Gastroesophageal sphincter (tissue), 3 donors: Measurements from ENCODE around the gene ASPG.

ENCODE experiments used
- CTCF ChIP-seq, 4 experiments: fragments of 200-600 bp in 2 of 4; fragments of 450-650 bp in 2 of 4; sonication (generic) in 1 of 4; IDR thresholded peaks; one replicate each; pipeline ENCODE4 v1.5.1; 2017 to 2019; ENCODE audit warnings: antibody characterized with exemption in 4 of 4, mild to moderate bottlenecking in 2 of 4, moderate library complexity in 2 of 4
- EP300 ChIP-seq: sonication (generic); formaldehyde crosslinking; IDR thresholded peaks from one replicate; pipeline ENCODE4 v1.6.1; 2017; ENCODE audit warnings: antibody characterized with exemption, mild to moderate bottlenecking
- POLR2A ChIP-seq, 2 donors: fragments of 450-650 bp; IDR thresholded peaks; one replicate each; pipeline ENCODE4 v1.6.1; 2017; ENCODE audit warnings: antibody characterized with exemption in 2 of 2, mild to moderate bottlenecking in 2 of 2, moderate library complexity in 1 of 2
- POLR2AphosphoS5 ChIP-seq: sonication (generic); formaldehyde crosslinking; IDR thresholded peaks from one replicate; pipeline ENCODE4 v1.6.1; 2017; ENCODE audit warnings: antibody characterized with exemption

- TF ChIP-seq CTCF (IDR thresholded peaks at IDR 0.05) (no peak), POLR2AphosphoS5 (no peak), POLR2A (IDR thresholded peaks at IDR 0.05) (no peak), EP300 (no peak)
Measured at GRCh38 chr14:104100171-104101085, 14.9 kb downstream of the ASPG start.
